Stimulated activated CD4-positive, alpha-beta T cell treated with anti-CD3 and anti-CD28 coated beads, Interleukin-12 subunit alpha, Interleukin-12 subunit beta, amount 100 ng/mL, for 24 hours (primary cell): ENCODE results near the gene ATXN7L1.
"Not testable (repeated sequence)": the region's sequence is repeated elsewhere in the genome, so short reads cannot be mapped to it uniquely, and the experiment has no call there.

ENCODE experiments used
- DNase-seq, 2 experiments: peaks; one replicate each; pipeline ENCODE4 v3.0.0-alpha.2; 2020; ENCODE audit warnings: low read depth in 2 of 2

The ATXN7L1 gene

GRCh38 chr7:105617280-105618015 is 259.0 kb downstream of the ATXN7L1 start:
- no peak for DNase-seq

GRCh38 chr7:105614341-105614840 is 262.0 kb downstream of the ATXN7L1 start:
- no peak for DNase-seq

- no peak for DNase-seq
Measured at GRCh38 chr7:105613611-105614330, 262.6 kb downstream of the ATXN7L1 start.

- no peak for DNase-seq
Measured at GRCh38 chr7:105612806-105613205, 263.6 kb downstream of the ATXN7L1 start.

- DNase-seq = no peak
Measured at GRCh38 chr7:105611856-105612775, 264.3 kb downstream of the ATXN7L1 start.

GRCh38 chr7:105610165-105610930 is 266.1 kb downstream of the ATXN7L1 start:
- DNase-seq = no peak

GRCh38 chr7:105602325-105603305 is 273.8 kb downstream of the ATXN7L1 start:
- DNase-seq = no peak

- DNase-seq = no peak
Measured at GRCh38 chr7:105600720-105601550, 275.5 kb downstream of the ATXN7L1 start.

GRCh38 chr7:105599551-105599950 is 276.8 kb downstream of the ATXN7L1 start:
- no peak for DNase-seq

- not testable (repeated sequence) for DNase-seq
Measured at GRCh38 chr7:105599080-105599479, 277.3 kb downstream of the ATXN7L1 start.

GRCh38 chr7:105596866-105597265 is 279.5 kb downstream of the ATXN7L1 start:
- no peak for DNase-seq

- DNase-seq = no peak
Measured at GRCh38 chr7:105594034-105594433, 282.4 kb downstream of the ATXN7L1 start.

- no peak for DNase-seq
Measured at GRCh38 chr7:105591522-105591921, 284.9 kb downstream of the ATXN7L1 start.

GRCh38 chr7:105590793-105591192 is 285.6 kb downstream of the ATXN7L1 start:
- no peak for DNase-seq

- peak; percentile 7 to 32 for DNase-seq
Measured at GRCh38 chr7:105589356-105590077, 286.9 kb downstream of the ATXN7L1 start.

GRCh38 chr7:105587909-105588635 is 288.3 kb downstream of the ATXN7L1 start:
- DNase-seq = no peak

- no peak for DNase-seq
Measured at GRCh38 chr7:105585850-105586500, 290.4 kb downstream of the ATXN7L1 start.
